ENCODE results near the gene PMPCA.

- TF ChIP-seq CTCF (IDR thresholded peaks at IDR 0.05), result no peak
- TF ChIP-seq POLR2A (IDR thresholded peaks at IDR 0.05), result no peak
Measured at GRCh38 chr9:136401173-136401922, 9.1 kb upstream of the PMPCA start.
